GM13977 (cell line): ENCODE data around the gene KRT14.

Source experiments
- DNase-seq: peaks from one replicate; pipeline ENCODE4 v3.0.0; 2012; ENCODE audit warnings: low spot score
- in situ Hi-C: fragments of 300-500 bp; cut with MboI; formaldehyde crosslinking; loops from one replicate; pipeline ENCODE4 v1.12.0; 2022; ENCODE audit warnings: low sequenced_read_pairs, low pct_unique_long_range_greater_than_20kb, mixed read lengths, inconsistent platforms; ENCODE audit not compliant: unreplicated experiment
- TF ChIP-seq, protein P1 (sequence below): IDR thresholded peaks from 2 replicates; pipeline ENCODE4 v1.5.1; 2012; ENCODE audit warnings: mild to moderate bottlenecking, control low read depth; ENCODE audit not compliant: insufficient read depth; ENCODE audit errors: extremely low read depth, missing control alignments

The KRT14 gene

DNA sequence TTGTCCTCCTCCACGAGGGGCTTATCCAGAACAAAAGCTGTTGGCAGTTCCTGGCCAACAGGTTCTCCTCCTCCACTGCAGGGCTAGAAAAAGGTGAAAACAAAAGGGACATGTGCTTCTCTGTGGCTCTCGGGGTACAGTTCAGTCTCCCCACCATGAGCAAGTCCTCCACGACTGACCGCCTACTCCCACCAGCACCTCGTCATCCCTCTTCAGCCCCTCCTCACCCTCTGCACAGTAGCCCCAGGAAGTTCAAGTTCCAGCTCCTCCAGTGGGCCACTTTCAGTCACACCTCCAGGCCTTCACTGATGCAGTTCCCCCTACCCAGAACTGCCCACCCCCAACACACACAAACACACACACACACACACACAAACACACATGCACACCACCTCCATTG lies 34.2 kb downstream of the KRT14 start:
- DNase-seq: no peak
- TF ChIP-seq, protein P1, sequence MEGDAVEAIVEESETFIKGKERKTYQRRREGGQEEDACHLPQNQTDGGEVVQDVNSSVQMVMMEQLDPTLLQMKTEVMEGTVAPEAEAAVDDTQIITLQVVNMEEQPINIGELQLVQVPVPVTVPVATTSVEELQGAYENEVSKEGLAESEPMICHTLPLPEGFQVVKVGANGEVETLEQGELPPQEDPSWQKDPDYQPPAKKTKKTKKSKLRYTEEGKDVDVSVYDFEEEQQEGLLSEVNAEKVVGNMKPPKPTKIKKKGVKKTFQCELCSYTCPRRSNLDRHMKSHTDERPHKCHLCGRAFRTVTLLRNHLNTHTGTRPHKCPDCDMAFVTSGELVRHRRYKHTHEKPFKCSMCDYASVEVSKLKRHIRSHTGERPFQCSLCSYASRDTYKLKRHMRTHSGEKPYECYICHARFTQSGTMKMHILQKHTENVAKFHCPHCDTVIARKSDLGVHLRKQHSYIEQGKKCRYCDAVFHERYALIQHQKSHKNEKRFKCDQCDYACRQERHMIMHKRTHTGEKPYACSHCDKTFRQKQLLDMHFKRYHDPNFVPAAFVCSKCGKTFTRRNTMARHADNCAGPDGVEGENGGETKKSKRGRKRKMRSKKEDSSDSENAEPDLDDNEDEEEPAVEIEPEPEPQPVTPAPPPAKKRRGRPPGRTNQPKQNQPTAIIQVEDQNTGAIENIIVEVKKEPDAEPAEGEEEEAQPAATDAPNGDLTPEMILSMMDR: no peak
- in situ Hi-C loops: no loop called here

GRCh38 chr17:41551365-41551764 lies 35.3 kb downstream of the KRT14 start:
- in situ Hi-C loops: no loop called here
- DNase-seq: no peak
- TF ChIP-seq, protein P1: no peak

DNA sequence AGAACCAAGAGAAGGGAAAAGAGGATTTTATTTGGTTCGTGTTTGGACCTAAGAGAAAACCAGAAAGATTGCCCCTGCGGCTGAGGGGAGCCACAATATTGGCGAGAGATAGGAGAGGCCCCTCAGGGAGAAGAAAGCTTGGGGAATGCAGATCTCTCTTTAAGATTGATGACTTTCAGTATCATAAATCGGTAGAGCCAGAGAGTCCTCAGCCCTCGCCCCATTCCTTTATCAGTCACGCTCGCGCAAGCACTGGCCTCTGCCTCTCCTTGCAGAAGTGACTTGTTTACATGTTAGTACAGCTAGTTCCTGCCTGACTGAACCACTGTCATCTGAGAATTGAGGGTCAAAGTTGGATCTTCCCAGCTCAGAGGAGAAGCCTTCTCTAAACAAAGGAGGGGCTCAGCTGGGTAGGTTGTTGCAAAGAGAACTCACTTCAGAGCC lies 37.1 kb downstream of the KRT14 start:
- in situ Hi-C loops: no loop called here
- TF ChIP-seq, protein P1: no peak
- DNase-seq: no peak

DNA sequence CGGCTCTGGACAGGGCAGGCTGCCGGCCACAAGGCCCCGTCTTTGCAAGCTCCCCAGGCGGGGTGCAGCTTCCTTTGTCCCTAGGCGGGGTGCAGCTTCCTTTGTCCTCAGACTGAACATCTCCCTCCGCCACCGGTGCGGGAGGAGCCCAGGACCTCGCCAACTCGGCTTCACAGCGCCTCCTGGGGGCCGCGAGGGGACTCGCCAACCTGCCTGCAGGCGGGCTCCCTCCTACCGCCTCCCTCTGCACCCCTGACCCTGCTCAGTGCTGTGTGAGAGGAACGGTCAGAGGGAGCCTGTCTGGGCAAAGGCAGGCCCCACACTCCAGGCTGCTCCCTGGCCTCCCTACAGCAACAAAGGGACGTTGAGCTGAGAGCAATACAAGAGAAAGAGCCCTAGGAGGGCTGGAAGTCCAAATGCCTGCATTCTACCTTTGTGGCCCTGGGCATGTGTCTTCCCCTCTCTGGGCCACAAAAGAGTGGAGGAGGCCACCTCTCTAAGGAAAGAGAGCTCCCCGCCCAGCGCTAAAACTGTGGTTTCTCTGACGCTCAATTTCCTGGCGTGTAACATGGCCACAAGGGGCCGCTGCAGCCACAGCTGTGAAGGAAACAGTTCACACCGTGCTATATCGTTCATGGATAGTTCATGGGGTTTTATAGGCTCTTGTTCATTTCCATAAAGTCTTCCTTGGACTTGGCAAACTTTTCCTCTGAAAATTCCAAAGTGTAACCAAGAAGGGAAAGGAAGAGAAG lies 37.7 kb downstream of the KRT14 start:
- TF ChIP-seq, protein P1: peak; percentile 96
- DNase-seq: peak; percentile 82
- in situ Hi-C loops: no loop called here

DNA sequence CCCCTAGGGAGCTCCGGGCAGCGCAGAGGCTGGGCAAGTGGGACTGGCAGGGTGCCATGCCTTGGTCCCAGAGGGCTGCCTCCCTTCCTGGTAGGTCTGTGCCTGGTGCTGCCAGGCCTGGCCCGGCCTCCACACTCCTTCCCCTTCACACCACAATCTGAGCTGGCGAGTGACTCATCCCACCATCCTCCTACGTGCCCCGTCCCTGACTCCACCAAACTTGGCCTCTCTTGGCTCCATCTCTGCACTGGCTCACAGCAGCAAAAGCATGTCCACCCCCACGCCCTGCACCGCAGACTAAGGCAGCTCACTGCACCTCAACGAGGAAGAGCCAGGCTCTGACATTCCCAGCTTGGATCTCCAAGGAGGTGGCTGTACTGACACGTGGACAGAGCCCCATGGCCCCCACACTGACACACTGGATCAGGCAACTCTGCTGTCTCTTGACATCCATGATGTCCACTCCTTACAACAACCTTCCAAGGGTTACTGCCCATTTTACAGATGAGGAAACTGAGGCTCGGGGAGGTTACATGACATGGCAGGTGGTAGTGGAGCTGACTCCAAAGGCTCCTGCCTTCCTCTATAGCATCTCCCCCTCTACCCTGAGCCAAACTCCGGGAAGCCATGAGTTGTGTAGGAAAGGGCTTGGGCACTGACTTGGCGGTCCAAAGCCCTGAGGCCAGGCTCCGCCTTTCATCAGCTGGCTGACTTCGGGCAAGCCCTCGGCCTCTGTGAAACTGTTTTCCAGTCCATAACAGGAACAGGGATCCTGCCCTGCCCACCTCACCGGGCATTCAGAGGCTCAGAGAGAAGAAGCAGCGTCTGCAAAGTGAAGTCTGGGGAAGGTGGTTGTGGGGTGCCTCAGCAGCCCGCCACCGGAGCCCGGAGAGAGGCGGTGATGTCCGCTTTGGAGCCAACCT lies 38.5 kb downstream of the KRT14 start:
- in situ Hi-C loops: no loop called here
- no peak for DNase-seq
- TF ChIP-seq, protein P1: no peak

DNA sequence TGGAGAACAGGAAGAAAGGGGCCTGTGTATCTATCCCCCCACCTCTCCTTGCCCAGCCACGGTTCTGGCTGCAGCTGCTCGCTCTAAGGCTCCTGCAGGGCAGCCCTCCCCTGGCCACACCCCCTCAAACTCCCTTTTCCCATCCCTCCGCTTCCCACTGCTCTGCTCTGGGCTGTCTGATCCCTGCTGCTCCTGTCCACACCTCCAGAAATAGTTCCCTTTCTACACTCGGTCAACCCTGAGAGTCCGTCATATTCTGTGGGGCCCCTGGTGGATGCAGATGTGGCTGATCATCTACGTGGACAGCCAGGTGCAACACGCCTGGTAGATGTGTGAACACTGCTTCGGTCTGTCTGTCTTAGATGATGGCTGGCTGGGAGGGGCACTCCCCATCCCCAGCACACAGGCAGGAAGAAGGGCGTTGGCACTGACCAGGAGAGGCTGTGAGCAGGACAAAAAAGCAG lies 39.3 kb downstream of the KRT14 start:
- no peak for DNase-seq
- TF ChIP-seq, protein P1: no peak
- in situ Hi-C loops: no loop called here
